Liver (tissue), 3 donors: ENCODE data around the gene NOVA2.

Source experiments
- EGR1 ChIP-seq, 2 donors: IDR thresholded peaks; 2 replicates each; pipeline ENCODE4 v1.6.1; 2016 to 2018; ENCODE audit warnings: antibody characterized with exemption in 2 of 2, low read depth in 2 of 2
- JUND ChIP-seq, 2 donors: IDR thresholded peaks; 2 replicates each; pipeline ENCODE4 v1.6.1; 2016; ENCODE audit warnings: antibody characterized with exemption in 2 of 2
- RAD21 ChIP-seq, 2 donors: IDR thresholded peaks; 2 replicates each; pipeline ENCODE4 v1.6.1; 2016; ENCODE audit warnings: antibody characterized with exemption in 2 of 2, mild to moderate bottlenecking in 2 of 2
- SP1 ChIP-seq: IDR thresholded peaks from 2 replicates; pipeline ENCODE4 v1.6.1; 2018; ENCODE audit warnings: antibody characterized with exemption, mild to moderate bottlenecking
- TAF1 ChIP-seq: conservative IDR thresholded peaks from 2 replicates; pipeline ENCODE4 v1.6.1; 2016; ENCODE audit warnings: antibody characterized with exemption, mild to moderate bottlenecking
- YY1 ChIP-seq: IDR thresholded peaks from 2 replicates; pipeline ENCODE4 v1.6.1; 2016; ENCODE audit warnings: antibody characterized with exemption, mild to moderate bottlenecking
- TF ChIP-seq, protein P1 (sequence below): fragments of 150-350 bp; IDR thresholded peaks from 2 replicates; pipeline ENCODE4 v1.5.1; 2017; ENCODE audit warnings: improper control_type of control experiment, low read depth, low read length; ENCODE audit not compliant: missing input control
- TF ChIP-seq, protein P2 (sequence below): IDR thresholded peaks from 2 replicates; pipeline ENCODE4 v1.6.1; 2016; ENCODE audit warnings: antibody characterized with exemption
- TF ChIP-seq, protein P3 (sequence below): IDR thresholded peaks from 2 replicates; pipeline ENCODE4 v1.6.1; 2016; ENCODE audit warnings: antibody characterized with exemption, mild to moderate bottlenecking
- TF ChIP-seq, protein P4 (sequence below): IDR thresholded peaks from 2 replicates; pipeline ENCODE4 v1.6.1; 2016; ENCODE audit warnings: antibody characterized with exemption
- donor health status: healthy.
- donor health status: healthy.

GRCh38 chr19:46023311-46023779, 49.7 kb upstream of the NOVA2 start:
- TF ChIP-seq, protein P1, sequence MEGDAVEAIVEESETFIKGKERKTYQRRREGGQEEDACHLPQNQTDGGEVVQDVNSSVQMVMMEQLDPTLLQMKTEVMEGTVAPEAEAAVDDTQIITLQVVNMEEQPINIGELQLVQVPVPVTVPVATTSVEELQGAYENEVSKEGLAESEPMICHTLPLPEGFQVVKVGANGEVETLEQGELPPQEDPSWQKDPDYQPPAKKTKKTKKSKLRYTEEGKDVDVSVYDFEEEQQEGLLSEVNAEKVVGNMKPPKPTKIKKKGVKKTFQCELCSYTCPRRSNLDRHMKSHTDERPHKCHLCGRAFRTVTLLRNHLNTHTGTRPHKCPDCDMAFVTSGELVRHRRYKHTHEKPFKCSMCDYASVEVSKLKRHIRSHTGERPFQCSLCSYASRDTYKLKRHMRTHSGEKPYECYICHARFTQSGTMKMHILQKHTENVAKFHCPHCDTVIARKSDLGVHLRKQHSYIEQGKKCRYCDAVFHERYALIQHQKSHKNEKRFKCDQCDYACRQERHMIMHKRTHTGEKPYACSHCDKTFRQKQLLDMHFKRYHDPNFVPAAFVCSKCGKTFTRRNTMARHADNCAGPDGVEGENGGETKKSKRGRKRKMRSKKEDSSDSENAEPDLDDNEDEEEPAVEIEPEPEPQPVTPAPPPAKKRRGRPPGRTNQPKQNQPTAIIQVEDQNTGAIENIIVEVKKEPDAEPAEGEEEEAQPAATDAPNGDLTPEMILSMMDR: no peak
- TF ChIP-seq SP1: no peak
- TF ChIP-seq TAF1: no peak
- TF ChIP-seq, protein P2, sequence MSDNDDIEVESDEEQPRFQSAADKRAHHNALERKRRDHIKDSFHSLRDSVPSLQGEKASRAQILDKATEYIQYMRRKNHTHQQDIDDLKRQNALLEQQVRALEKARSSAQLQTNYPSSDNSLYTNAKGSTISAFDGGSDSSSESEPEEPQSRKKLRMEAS: no peak
- no peak for TF ChIP-seq RAD21 (IDR thresholded peaks at IDR 0.05)
- TF ChIP-seq YY1: no peak
- TF ChIP-seq, protein P3, sequence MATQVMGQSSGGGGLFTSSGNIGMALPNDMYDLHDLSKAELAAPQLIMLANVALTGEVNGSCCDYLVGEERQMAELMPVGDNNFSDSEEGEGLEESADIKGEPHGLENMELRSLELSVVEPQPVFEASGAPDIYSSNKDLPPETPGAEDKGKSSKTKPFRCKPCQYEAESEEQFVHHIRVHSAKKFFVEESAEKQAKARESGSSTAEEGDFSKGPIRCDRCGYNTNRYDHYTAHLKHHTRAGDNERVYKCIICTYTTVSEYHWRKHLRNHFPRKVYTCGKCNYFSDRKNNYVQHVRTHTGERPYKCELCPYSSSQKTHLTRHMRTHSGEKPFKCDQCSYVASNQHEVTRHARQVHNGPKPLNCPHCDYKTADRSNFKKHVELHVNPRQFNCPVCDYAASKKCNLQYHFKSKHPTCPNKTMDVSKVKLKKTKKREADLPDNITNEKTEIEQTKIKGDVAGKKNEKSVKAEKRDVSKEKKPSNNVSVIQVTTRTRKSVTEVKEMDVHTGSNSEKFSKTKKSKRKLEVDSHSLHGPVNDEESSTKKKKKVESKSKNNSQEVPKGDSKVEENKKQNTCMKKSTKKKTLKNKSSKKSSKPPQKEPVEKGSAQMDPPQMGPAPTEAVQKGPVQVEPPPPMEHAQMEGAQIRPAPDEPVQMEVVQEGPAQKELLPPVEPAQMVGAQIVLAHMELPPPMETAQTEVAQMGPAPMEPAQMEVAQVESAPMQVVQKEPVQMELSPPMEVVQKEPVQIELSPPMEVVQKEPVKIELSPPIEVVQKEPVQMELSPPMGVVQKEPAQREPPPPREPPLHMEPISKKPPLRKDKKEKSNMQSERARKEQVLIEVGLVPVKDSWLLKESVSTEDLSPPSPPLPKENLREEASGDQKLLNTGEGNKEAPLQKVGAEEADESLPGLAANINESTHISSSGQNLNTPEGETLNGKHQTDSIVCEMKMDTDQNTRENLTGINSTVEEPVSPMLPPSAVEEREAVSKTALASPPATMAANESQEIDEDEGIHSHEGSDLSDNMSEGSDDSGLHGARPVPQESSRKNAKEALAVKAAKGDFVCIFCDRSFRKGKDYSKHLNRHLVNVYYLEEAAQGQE: no peak
- TF ChIP-seq JUND (IDR thresholded peaks at IDR 0.05): no peak
- no peak for TF ChIP-seq EGR1 (IDR thresholded peaks at IDR 0.05; ENCODE audit: low read depth in 2 of 2)
- TF ChIP-seq, protein P4, sequence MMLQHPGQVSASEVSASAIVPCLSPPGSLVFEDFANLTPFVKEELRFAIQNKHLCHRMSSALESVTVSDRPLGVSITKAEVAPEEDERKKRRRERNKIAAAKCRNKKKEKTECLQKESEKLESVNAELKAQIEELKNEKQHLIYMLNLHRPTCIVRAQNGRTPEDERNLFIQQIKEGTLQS: no peak
